Large intestine (tissue), 3 donors: Measurements from ENCODE around the gene ATP5MG. TPM values are rescaled to one million over a fixed set of nuclear protein-coding genes. Genes with fewer than 3 reads are reported as not detected.

Experiments
- DNase-seq, 2 donors: peaks; one replicate each; pipeline versions ENCODE4 v3.0.0 to v3.0.0-alpha.2; 2013
- H3K27ac ChIP-seq: one replicate; pipeline ENCODE4 v1.5.1; 2013; ENCODE audit warnings: low read length
- H3K27me3 ChIP-seq: 2 replicates; pipeline ENCODE4 v1.6.1; 2013; ENCODE audit warnings: low read length; ENCODE audit not compliant: control insufficient read depth, insufficient read depth
- H3K36me3 ChIP-seq: 2 replicates; pipeline ENCODE4 v1.6.1; 2013; ENCODE audit warnings: low read length; ENCODE audit not compliant: control insufficient read depth, insufficient read depth
- H3K4me1 ChIP-seq: one replicate; pipeline ENCODE4 v1.6.1; 2013; ENCODE audit warnings: low read length; ENCODE audit not compliant: control insufficient read depth, insufficient read depth
- H3K4me3 ChIP-seq: one replicate; pipeline ENCODE4 v1.5.1; 2013; ENCODE audit warnings: low read length
- H3K9me3 ChIP-seq: one replicate; pipeline ENCODE4 v1.6.1; 2013; ENCODE audit warnings: mild to moderate bottlenecking, low read depth, low read length, moderate library complexity; ENCODE audit not compliant: control insufficient read depth
- WGBS: methylation state at CpG from one replicate; pipeline ENCODE4 v1.1.5; 2013; ENCODE audit warnings: low lambda C conversion rate; ENCODE audit not compliant: insufficient coverage; 5-methylcytosine and 5-hydroxymethylcytosine counted together
- polyA plus RNA-seq: library from polyadenylated mRNA; unstranded; fragments of 120-200 nt; gene quantifications from one replicate; pipeline ENCODE4 v1.2.1, GENCODE V29; 2013

ATP5MG gene
- polyA plus RNA-seq, 1 donor: 285 TPM

DNA sequence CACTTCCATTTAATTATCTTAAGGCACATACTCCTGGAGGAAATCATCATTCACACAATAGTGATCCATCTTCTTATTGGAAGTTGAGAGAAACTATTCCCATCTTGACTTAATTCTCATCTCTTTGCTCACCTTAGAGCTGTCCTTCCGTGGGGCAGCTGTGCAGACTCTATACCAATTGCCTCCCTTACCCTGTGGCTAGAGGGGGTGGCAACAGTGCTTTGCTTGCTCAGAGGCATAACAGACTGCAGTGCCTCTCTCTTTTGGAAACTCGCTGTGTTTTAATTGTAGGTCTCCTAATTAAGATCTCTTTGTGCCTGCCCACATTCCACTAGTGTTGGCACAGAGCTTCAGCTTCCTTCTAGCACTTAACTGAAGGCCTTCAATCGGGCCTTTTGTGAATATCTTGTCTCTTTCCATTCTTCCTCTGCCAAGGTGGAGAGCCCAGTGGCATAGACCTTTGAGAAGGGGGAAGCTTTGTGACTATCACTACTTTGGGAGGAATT is 40.4 kb downstream of the ATP5MG start:
- Histone ChIP-seq H3K4me3 (no peak overlapping the region), H3K9me3 (no peaks in the 10 kb centered on the region), H3K4me1 (peaks cover 20% of the 10 kb centered on the region), H3K36me3 (no peaks in the 10 kb centered on the region), H3K27me3 (no peaks in the 10 kb centered on the region), H3K27ac (no peak overlapping the region)
- no CpG with 5 or more reads among the region's 3 CpGs for WGBS
- no peak for DNase-seq

- peak in 1 of 2 donors; percentile 7 for DNase-seq
- Histone ChIP-seq H3K9me3 (no peaks in the 10 kb centered on the region), H3K27ac (peak overlapping the region; percentile 4), H3K27me3 (no peaks in the 10 kb centered on the region), H3K4me1 (peaks cover 20% of the 10 kb centered on the region), H3K36me3 (no peaks in the 10 kb centered on the region), H3K4me3 (no peak overlapping the region)
- whole genome bisulfite sequencing: 50% methylated on average over 1 of the region's 3 CpGs
These were observed 40.9 kb downstream of the ATP5MG start for GRCh38 chr11:118442301-118442700.

GRCh38 chr11:118442908-118443589 is 41.6 kb downstream of the ATP5MG start:
- WGBS: 83% methylated on average over 1 of the region's 4 CpGs
- peak overlapping the region; percentile 4 for H3K27ac ChIP-seq
- no peak overlapping the region for H3K4me3 ChIP-seq
- peak; percentile 19 to 61 for DNase-seq
- no peaks in the 10 kb centered on the region for H3K36me3 ChIP-seq
- H3K9me3 ChIP-seq: no peaks in the 10 kb centered on the region
- H3K27me3 ChIP-seq: no peaks in the 10 kb centered on the region
- peaks cover 20% of the 10 kb centered on the region for H3K4me1 ChIP-seq

GRCh38 chr11:118443590-118444218 is 42.3 kb downstream of the ATP5MG start:
- Histone ChIP-seq H3K27ac (no peak overlapping the region), H3K9me3 (no peaks in the 10 kb centered on the region), H3K27me3 (no peaks in the 10 kb centered on the region), H3K36me3 (no peaks in the 10 kb centered on the region), H3K4me3 (no peak overlapping the region), H3K4me1 (peaks cover 17% of the 10 kb centered on the region)
- no CpG with 5 or more reads among the region's 2 CpGs for WGBS
- DNase-seq: no peak

- no peak overlapping the region for H3K4me3 ChIP-seq
- H3K36me3 ChIP-seq: peaks cover 8% of the 10 kb centered on the region
- H3K4me1 ChIP-seq: peaks cover 4% of the 10 kb centered on the region
- 100% methylated on average over 1 of the region's 4 CpGs for WGBS
- no peaks in the 10 kb centered on the region for H3K9me3 ChIP-seq
- H3K27me3 ChIP-seq: no peaks in the 10 kb centered on the region
- no peak overlapping the region for H3K27ac ChIP-seq
- DNase-seq: no peak
These were observed 46.0 kb downstream of the ATP5MG start for GRCh38 chr11:118447423-118447822.

DNA sequence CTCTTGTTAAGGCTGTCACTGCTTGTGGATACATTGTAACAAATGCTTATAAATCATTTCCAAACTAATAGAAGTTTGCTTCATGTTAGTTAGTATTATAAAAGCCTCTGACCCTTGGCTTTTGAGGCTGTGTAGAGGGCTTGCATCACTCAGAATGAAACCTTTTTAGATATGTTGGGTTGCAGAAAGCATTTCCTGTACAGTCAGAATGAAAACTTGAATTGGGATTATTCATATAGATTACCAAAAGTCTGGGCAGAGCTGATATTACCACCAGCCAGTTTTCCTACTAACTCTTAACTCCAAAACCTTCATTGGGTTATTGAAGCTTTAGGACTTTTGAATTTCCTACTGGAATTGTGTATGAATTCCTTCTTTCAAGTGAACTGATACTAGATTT is 46.9 kb downstream of the ATP5MG start:
- no peaks in the 10 kb centered on the region for H3K4me1 ChIP-seq
- no peaks in the 10 kb centered on the region for H3K27me3 ChIP-seq
- no peak overlapping the region for H3K27ac ChIP-seq
- H3K36me3 ChIP-seq: peaks cover 9% of the 10 kb centered on the region
- no peak overlapping the region for H3K4me3 ChIP-seq
- DNase-seq: no peak
- no peaks in the 10 kb centered on the region for H3K9me3 ChIP-seq

DNA sequence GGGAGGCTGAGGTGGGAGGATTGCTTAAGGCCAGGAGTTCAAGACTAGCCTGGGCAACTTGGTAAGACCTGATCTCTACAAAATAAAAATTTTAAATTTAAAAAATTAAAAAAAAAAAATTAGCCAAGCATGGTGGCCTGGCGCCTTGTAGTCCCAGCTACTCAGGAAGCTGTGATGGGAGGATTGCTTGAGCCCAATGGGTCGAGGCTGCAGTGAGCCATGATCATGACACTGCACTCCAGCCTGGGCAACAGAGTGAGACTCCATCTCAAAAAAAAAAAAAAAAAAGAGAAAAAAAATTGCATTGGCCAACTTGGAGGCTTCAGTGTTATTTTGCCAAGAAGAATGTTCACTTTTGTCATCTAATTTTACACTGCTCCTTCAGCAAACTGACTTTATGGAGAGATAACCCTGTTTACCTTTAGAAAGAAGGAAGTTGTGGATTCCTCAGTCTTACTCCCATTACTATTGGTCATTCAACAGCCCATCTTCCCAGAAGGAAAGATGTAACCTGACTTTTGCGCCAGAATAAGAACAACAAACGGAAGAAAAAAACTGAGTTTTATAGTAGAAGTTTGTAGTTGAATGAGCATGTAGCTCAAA is 48.0 kb downstream of the ATP5MG start:
- Histone ChIP-seq H3K9me3 (no peaks in the 10 kb centered on the region), H3K27ac (no peak overlapping the region), H3K4me1 (no peaks in the 10 kb centered on the region), H3K27me3 (no peaks in the 10 kb centered on the region), H3K4me3 (no peak overlapping the region), H3K36me3 (peaks cover 9% of the 10 kb centered on the region)
- 87% methylated on average over 3 of the region's 4 CpGs for WGBS
- DNase-seq: no peak

GRCh38 chr11:118450451-118450850 is 49.0 kb downstream of the ATP5MG start:
- peaks cover 9% of the 10 kb centered on the region for H3K36me3 ChIP-seq
- no peaks in the 10 kb centered on the region for H3K4me1 ChIP-seq
- H3K27ac ChIP-seq: no peak overlapping the region
- no peak overlapping the region for H3K4me3 ChIP-seq
- WGBS: no CpG with 5 or more reads among the region's 1 CpG
- H3K9me3 ChIP-seq: no peaks in the 10 kb centered on the region
- no peak for DNase-seq
- H3K27me3 ChIP-seq: no peaks in the 10 kb centered on the region

Other genes with a start within 250 kb of the ATP5MG start
- 4.2 TPM for gene SCN4B, start 248.8 kb upstream of the ATP5MG start, polyA plus RNA-seq
- 1.3 TPM for gene SCN2B, start 225.0 kb upstream of the ATP5MG start, polyA plus RNA-seq
- gene JAML, start 176.6 kb upstream of the ATP5MG start, polyA plus RNA-seq: 35.2 TPM
- 16.7 TPM for gene MPZL3, start 149.2 kb upstream of the ATP5MG start, polyA plus RNA-seq
- 32.8 TPM for gene MPZL2, start 137.3 kb upstream of the ATP5MG start, polyA plus RNA-seq
- gene CD3E, start 96.9 kb upstream of the ATP5MG start, polyA plus RNA-seq: 9.1 TPM
- gene CD3D, start 58.9 kb upstream of the ATP5MG start, polyA plus RNA-seq: 7.4 TPM
- 2.5 TPM for gene CD3G, start 57.3 kb upstream of the ATP5MG start, polyA plus RNA-seq
- gene UBE4A, start 42.0 kb upstream of the ATP5MG start, polyA plus RNA-seq: 39.6 TPM
- 34.8 TPM for gene KMT2A, start 34.9 kb downstream of the ATP5MG start, polyA plus RNA-seq
- 1.9 TPM for gene TTC36, start 125.9 kb downstream of the ATP5MG start, polyA plus RNA-seq
- 57.8 TPM for gene TMEM25, start 129.6 kb downstream of the ATP5MG start, polyA plus RNA-seq
- 23.2 TPM for gene IFT46, start 164.3 kb downstream of the ATP5MG start, polyA plus RNA-seq
- 139 TPM for gene ARCN1, start 170.8 kb downstream of the ATP5MG start, polyA plus RNA-seq
- gene PHLDB1, start 206.0 kb downstream of the ATP5MG start, polyA plus RNA-seq: 42.1 TPM